ENCODE results near the gene ZC3H18.

DNA sequence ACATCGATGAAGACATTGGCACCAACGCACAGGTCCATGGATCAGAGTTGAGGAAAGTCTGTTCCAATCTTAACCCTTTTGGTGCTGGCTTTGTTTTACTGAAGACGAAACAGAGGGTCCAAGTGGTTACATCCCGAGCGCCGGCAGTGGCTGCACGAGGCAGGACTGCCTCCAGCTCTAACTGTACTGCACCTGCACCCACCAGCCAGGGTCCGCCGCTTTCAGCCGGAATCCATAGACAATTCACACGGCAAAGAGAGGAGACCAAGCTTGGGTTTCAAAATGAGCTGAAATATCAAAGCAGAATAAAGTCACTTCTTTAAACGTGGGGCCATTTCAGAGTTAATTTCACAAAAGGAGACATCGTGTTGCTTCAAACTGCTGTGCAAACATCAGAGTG is 21.2 kb upstream of the ZC3H18 start:
- TF ChIP-seq, protein P1, sequence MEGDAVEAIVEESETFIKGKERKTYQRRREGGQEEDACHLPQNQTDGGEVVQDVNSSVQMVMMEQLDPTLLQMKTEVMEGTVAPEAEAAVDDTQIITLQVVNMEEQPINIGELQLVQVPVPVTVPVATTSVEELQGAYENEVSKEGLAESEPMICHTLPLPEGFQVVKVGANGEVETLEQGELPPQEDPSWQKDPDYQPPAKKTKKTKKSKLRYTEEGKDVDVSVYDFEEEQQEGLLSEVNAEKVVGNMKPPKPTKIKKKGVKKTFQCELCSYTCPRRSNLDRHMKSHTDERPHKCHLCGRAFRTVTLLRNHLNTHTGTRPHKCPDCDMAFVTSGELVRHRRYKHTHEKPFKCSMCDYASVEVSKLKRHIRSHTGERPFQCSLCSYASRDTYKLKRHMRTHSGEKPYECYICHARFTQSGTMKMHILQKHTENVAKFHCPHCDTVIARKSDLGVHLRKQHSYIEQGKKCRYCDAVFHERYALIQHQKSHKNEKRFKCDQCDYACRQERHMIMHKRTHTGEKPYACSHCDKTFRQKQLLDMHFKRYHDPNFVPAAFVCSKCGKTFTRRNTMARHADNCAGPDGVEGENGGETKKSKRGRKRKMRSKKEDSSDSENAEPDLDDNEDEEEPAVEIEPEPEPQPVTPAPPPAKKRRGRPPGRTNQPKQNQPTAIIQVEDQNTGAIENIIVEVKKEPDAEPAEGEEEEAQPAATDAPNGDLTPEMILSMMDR (IDR thresholded peaks at IDR 0.05; ENCODE audit: low read depth, low read length) = no peak
- TF ChIP-seq POLR2A (IDR thresholded peaks at IDR 0.05; ENCODE audit: extremely low read depth, insufficient read length) (no peak), MAX (IDR thresholded peaks at IDR 0.05; ENCODE audit: low read depth, low read length) (no peak), MYC (IDR thresholded peaks at IDR 0.05; ENCODE audit: low read depth, low read length) (no peak)

Data from NB4 (cell line).